K562 (cell line): ENCODE data around the gene CLCN4. TPM values are rescaled to one million over a fixed set of nuclear protein-coding genes. Genes with fewer than 3 reads are reported as not detected.

Source experiments
- ATF7 ChIP-seq: fragments of 450-650 bp; IDR thresholded peaks from 2 replicates; pipeline ENCODE4 v1.7.1; 2014; ENCODE audit warnings: mild to moderate bottlenecking, moderate library complexity
- FOXK2 ChIP-seq, 2 experiments: fragments of 450-650 bp; IDR thresholded peaks in 1 of 2; conservative IDR thresholded peaks in 1 of 2; 2 replicates each; pipeline ENCODE4 v1.6.1; 2016; ENCODE audit warnings: low read depth in 2 of 2, mild to moderate bottlenecking in 1 of 2
- HMG20B ChIP-seq: fragments of 250-450 bp; sonication (Bioruptor Pico); IDR thresholded peaks from 2 replicates; pipeline ENCODE4 v1.5.0; 2021; ENCODE audit warnings: mild to moderate bottlenecking
- ILF3 ChIP-seq: fragments of 450-650 bp; IDR thresholded peaks from 2 replicates; pipeline ENCODE4 v1.6.1; 2018; ENCODE audit warnings: antibody characterized with exemption, mild to moderate bottlenecking, moderate library complexity, borderline replicate concordance
- MEIS2 ChIP-seq: fragments of 450-650 bp; IDR thresholded peaks from 2 replicates; pipeline ENCODE4 v1.6.1; 2014; ENCODE audit warnings: mild to moderate bottlenecking; ENCODE audit not compliant: partially characterized antibody
- MIER1 ChIP-seq: fragments of 450-650 bp; IDR thresholded peaks from 2 replicates; pipeline ENCODE4 v1.6.1; 2016; ENCODE audit warnings: antibody characterized with exemption, mild to moderate bottlenecking, low read depth
- MYNN ChIP-seq, 2 experiments: sonication (generic); formaldehyde crosslinking in 1 of 2; IDR thresholded peaks; 2 replicates each; pipeline versions ENCODE4 v1.5.0 to v1.6.1; 2016 to 2020; ENCODE audit warnings: antibody characterized with exemption in 1 of 2, missing genetic modification reagents in 1 of 2
- NR3C1 ChIP-seq: sonication (generic); formaldehyde crosslinking; IDR thresholded peaks from 2 replicates; pipeline ENCODE4 v1.8.1; 2022; ENCODE audit warnings: missing genetic modification reagents
- PHB2 ChIP-seq: fragments of 450-650 bp; IDR thresholded peaks from 2 replicates; pipeline ENCODE4 v1.6.1; 2017; ENCODE audit warnings: low read depth
- PTBP1 ChIP-seq: fragments of 200-400 bp; formaldehyde crosslinking; IDR thresholded peaks from 2 replicates; pipeline ENCODE4 v1.6.1; 2017; ENCODE audit warnings: low read depth, low read length
- SOX6 ChIP-seq: fragments of 450-650 bp; IDR thresholded peaks from 2 replicates; pipeline ENCODE4 v1.6.1; 2014; ENCODE audit warnings: mild to moderate bottlenecking
- polyA plus RNA-seq, 8 experiments: library from polyadenylated mRNA; depleted of rRNA in 4 of 8; stranded (reverse) in 5 of 8; unstranded in 3 of 8; fragments of >200 nt; fragmentation: Nextera tagmentation in 2 of 8; fragmentation: Illumina TruSeq in 1 of 8; extraction: Ambion mirVana in 2 of 8; extraction: Trizol in 1 of 8; gene quantifications; 2 replicates each; pipeline versions ENCODE4 v1.2.1 to v1.2.3, GENCODE V29; 2011 to 2014; ENCODE audit warnings: inconsistent platforms in 1 of 8, missing spikeins in 1 of 8
- total RNA-seq, 7 experiments: library from RNA; depleted of rRNA in 6 of 7; stranded (reverse); fragments of >200 nt in 6 of 7; fragmentation: Illumina TruSeq in 2 of 7; extraction: Trizol in 2 of 7; gene quantifications; 2 replicates each; pipeline versions ENCODE4 v1.2.1 to v1.2.3, GENCODE V29; 2011 to 2021; ENCODE audit warnings: low replicate concordance in 1 of 7
- TF ChIP-seq, protein P1 (sequence below): fragments of 450-650 bp; IDR thresholded peaks from 2 replicates; pipeline ENCODE4 v1.6.1; 2016; ENCODE audit warnings: mild to moderate bottlenecking
- TF ChIP-seq, protein P2 (sequence below): fragments of 250-450 bp; sonication (Bioruptor Pico); IDR thresholded peaks from 2 replicates; pipeline ENCODE4 v1.8.0; 2022; ENCODE audit warnings: moderate library complexity, mild to moderate bottlenecking, inconsistent platforms
- TF ChIP-seq, protein P3 (sequence below): sonication (generic); formaldehyde crosslinking; IDR thresholded peaks from 2 replicates; pipeline ENCODE4 v1.5.0; 2020; ENCODE audit warnings: missing genetic modification reagents
- TF ChIP-seq, protein P4 (sequence below), 3 experiments: fragments of 200-800 bp in 1 of 3; fragments of 250-450 bp in 1 of 3; fragments of 450-650 bp in 1 of 3; sonication (Bioruptor Pico) in 1 of 3; sonication (Bioruptor generic) in 1 of 3; formaldehyde crosslinking in 1 of 3; IDR thresholded peaks; 2 replicates each; pipeline versions ENCODE4 v1.6.1 to v1.8.0; 2016 to 2022; ENCODE audit warnings: mild to moderate bottlenecking in 2 of 3, missing genetic modification characterization in 2 of 3, missing compliant biosample characterization in 1 of 3, moderate library complexity in 1 of 3
- TF ChIP-seq, protein P5 (sequence below): fragments of 450-650 bp; IDR thresholded peaks from 2 replicates; pipeline ENCODE4 v1.6.1; 2017; ENCODE audit warnings: antibody characterized with exemption, mild to moderate bottlenecking

CLCN4 gene
- total and polyA plus RNA-seq, 9 of the 15 experiments (the other 6 are each of a cell fraction or from before 2014, with no cell fraction given): 0.03 to 0.24 (median 0.10) TPM; not detected in 1

DNA sequence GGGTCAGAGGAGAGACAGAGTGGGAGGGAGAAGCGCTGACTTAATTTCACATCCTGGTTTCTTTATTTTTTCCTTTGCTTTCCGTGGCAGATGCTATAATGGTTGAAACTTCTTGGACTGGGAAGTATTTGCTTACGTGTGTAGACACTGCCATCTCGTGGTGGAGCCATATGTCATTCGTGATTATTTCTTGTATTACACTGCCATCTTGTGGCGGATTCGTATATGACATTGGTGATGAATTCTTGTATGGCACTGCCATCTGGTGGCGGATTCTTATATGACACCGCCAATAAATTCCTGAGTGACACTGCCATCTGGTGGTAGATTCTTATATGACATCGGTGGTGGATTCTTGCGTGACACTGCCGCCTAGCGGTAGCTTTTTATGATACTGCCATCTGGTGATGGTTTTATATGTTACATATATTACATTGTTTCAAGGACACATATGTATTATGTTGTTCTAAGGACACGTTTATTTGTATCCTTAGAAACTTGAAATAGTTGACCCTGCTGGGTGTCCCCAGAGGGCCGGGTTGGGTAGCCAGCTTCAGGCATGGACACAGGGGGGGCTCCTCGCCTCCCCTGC, 37.3 kb upstream of the CLCN4 start (continued):
- TF ChIP-seq, protein P1, sequence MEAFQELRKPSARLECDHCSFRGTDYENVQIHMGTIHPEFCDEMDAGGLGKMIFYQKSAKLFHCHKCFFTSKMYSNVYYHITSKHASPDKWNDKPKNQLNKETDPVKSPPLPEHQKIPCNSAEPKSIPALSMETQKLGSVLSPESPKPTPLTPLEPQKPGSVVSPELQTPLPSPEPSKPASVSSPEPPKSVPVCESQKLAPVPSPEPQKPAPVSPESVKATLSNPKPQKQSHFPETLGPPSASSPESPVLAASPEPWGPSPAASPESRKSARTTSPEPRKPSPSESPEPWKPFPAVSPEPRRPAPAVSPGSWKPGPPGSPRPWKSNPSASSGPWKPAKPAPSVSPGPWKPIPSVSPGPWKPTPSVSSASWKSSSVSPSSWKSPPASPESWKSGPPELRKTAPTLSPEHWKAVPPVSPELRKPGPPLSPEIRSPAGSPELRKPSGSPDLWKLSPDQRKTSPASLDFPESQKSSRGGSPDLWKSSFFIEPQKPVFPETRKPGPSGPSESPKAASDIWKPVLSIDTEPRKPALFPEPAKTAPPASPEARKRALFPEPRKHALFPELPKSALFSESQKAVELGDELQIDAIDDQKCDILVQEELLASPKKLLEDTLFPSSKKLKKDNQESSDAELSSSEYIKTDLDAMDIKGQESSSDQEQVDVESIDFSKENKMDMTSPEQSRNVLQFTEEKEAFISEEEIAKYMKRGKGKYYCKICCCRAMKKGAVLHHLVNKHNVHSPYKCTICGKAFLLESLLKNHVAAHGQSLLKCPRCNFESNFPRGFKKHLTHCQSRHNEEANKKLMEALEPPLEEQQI: peak; percentile 89
- TF ChIP-seq MIER1 (0 out of 2 replicates have a peak, but pooled peaks have one; percentile 40), HMG20B (no peak), NR3C1 (CRISPR knock-in tag) (no peak), PTBP1 (no peak), ATF7 (peak; percentile 86), ILF3 (no peak), SOX6 (peak; percentile 46), FOXK2 (conservative IDR thresholded peaks at IDR 0.05 in 1 of 2, IDR thresholded peaks at IDR 0.05 in 1 of 2; ENCODE audit: low read depth in 2 of 2) (peak; percentile 28 to 50; a peak in 1 of 4 replicates), PHB2 (no peak), MYNN (IDR thresholded peaks at IDR 0.05) (peak; percentile 29; the same call in 1 of the 2 replicates), MYNN (CRISPR knock-in tag; IDR thresholded peaks at IDR 0.05) (no peak), MEIS2 (no peak)
- TF ChIP-seq, protein P2, sequence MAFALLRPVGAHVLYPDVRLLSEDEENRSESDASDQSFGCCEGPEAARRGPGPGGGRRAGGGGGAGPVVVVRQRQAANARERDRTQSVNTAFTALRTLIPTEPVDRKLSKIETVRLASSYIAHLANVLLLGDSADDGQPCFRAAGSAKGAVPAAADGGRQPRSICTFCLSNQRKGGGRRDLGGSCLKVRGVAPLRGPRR (CRISPR knock-in tag): no peak
- TF ChIP-seq, protein P3, sequence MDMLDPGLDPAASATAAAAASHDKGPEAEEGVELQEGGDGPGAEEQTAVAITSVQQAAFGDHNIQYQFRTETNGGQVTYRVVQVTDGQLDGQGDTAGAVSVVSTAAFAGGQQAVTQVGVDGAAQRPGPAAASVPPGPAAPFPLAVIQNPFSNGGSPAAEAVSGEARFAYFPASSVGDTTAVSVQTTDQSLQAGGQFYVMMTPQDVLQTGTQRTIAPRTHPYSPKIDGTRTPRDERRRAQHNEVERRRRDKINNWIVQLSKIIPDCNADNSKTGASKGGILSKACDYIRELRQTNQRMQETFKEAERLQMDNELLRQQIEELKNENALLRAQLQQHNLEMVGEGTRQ (CRISPR knock-in tag): no peak
- TF ChIP-seq, protein P4, sequence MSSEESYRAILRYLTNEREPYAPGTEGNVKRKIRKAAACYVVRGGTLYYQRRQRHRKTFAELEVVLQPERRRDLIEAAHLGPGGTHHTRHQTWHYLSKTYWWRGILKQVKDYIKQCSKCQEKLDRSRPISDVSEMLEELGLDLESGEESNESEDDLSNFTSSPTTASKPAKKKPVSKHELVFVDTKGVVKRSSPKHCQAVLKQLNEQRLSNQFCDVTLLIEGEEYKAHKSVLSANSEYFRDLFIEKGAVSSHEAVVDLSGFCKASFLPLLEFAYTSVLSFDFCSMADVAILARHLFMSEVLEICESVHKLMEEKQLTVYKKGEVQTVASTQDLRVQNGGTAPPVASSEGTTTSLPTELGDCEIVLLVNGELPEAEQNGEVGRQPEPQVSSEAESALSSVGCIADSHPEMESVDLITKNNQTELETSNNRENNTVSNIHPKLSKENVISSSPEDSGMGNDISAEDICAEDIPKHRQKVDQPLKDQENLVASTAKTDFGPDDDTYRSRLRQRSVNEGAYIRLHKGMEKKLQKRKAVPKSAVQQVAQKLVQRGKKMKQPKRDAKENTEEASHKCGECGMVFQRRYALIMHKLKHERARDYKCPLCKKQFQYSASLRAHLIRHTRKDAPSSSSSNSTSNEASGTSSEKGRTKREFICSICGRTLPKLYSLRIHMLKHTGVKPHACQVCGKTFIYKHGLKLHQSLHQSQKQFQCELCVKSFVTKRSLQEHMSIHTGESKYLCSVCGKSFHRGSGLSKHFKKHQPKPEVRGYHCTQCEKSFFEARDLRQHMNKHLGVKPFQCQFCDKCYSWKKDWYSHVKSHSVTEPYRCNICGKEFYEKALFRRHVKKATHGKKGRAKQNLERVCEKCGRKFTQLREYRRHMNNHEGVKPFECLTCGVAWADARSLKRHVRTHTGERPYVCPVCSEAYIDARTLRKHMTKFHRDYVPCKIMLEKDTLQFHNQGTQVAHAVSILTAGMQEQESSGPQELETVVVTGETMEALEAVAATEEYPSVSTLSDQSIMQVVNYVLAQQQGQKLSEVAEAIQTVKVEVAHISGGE (CRISPR knock-in tag; IDR thresholded peaks at IDR 0.05): no peak
- TF ChIP-seq, protein P5, sequence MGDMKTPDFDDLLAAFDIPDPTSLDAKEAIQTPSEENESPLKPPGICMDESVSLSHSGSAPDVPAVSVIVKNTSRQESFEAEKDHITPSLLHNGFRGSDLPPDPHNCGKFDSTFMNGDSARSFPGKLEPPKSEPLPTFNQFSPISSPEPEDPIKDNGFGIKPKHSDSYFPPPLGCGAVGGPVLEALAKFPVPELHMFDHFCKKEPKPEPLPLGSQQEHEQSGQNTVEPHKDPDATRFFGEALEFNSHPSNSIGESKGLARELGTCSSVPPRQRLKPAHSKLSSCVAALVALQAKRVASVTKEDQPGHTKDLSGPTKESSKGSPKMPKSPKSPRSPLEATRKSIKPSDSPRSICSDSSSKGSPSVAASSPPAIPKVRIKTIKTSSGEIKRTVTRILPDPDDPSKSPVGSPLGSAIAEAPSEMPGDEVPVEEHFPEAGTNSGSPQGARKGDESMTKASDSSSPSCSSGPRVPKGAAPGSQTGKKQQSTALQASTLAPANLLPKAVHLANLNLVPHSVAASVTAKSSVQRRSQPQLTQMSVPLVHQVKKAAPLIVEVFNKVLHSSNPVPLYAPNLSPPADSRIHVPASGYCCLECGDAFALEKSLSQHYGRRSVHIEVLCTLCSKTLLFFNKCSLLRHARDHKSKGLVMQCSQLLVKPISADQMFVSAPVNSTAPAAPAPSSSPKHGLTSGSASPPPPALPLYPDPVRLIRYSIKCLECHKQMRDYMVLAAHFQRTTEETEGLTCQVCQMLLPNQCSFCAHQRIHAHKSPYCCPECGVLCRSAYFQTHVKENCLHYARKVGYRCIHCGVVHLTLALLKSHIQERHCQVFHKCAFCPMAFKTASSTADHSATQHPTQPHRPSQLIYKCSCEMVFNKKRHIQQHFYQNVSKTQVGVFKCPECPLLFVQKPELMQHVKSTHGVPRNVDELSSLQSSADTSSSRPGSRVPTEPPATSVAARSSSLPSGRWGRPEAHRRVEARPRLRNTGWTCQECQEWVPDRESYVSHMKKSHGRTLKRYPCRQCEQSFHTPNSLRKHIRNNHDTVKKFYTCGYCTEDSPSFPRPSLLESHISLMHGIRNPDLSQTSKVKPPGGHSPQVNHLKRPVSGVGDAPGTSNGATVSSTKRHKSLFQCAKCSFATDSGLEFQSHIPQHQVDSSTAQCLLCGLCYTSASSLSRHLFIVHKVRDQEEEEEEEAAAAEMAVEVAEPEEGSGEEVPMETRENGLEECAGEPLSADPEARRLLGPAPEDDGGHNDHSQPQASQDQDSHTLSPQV: peak; percentile 92
